Neuronal stem cell (in vitro differentiated cells): Measurements from ENCODE around the gene CUL1.

Source experiments
- DNase-seq: peaks from one replicate; pipeline ENCODE4 v3.0.0-alpha.2; 2013; ENCODE audit warnings: low spot score
- H2AFZ ChIP-seq: one replicate; pipeline ENCODE4 v1.6.1; 2013; ENCODE audit warnings: mild to moderate bottlenecking, low read length, inconsistent platforms
- H2AK5ac ChIP-seq: 2 replicates; pipeline ENCODE4 v1.6.1; 2013; ENCODE audit warnings: low read depth, mild to moderate bottlenecking, inconsistent platforms, low read length, moderate library complexity, mixed read lengths
- H2BK120ac ChIP-seq: 2 replicates; pipeline ENCODE4 v1.6.1; 2013; ENCODE audit warnings: low read depth, mild to moderate bottlenecking, inconsistent platforms, low read length, moderate library complexity, mixed read lengths
- H2BK12ac ChIP-seq: one replicate; pipeline ENCODE4 v1.6.1; 2013; ENCODE audit warnings: low read length, inconsistent platforms
- H2BK15ac ChIP-seq: 2 replicates; pipeline ENCODE4 v1.6.1; 2013; ENCODE audit warnings: mild to moderate bottlenecking, low read length, inconsistent platforms, mixed read lengths
- H2BK5ac ChIP-seq: one replicate; pipeline ENCODE4 v1.6.1; 2013; ENCODE audit warnings: inconsistent platforms, mild to moderate bottlenecking, low read length, moderate library complexity
- H3K14ac ChIP-seq: one replicate; pipeline ENCODE4 v1.6.1; 2013; ENCODE audit warnings: low read length, inconsistent platforms
- H3K18ac ChIP-seq: 2 replicates; pipeline ENCODE4 v1.6.1; 2013; ENCODE audit warnings: low read length, inconsistent platforms
- H3K23ac ChIP-seq: 2 replicates; pipeline ENCODE4 v1.6.1; 2013; ENCODE audit warnings: low read depth, mild to moderate bottlenecking, mixed read lengths, low read length, inconsistent platforms; ENCODE audit not compliant: poor library complexity
- H3K27ac ChIP-seq: replicated peaks from 3 replicates; pipeline ENCODE4 v1.5.1; 2013; ENCODE audit warnings: low read length, inconsistent platforms
- H3K27me3 ChIP-seq, 3 experiments: 2 replicates each; pipeline ENCODE4 v1.6.1; 2013; ENCODE audit warnings: low read length in 3 of 3, mild to moderate bottlenecking in 2 of 3, inconsistent platforms in 1 of 3, low read depth in 1 of 3, mixed read lengths in 1 of 3, moderate library complexity in 1 of 3; ENCODE audit not compliant: control insufficient read depth in 3 of 3, insufficient read depth in 3 of 3
- H3K36me3 ChIP-seq, 2 donors: replicated peaks in 1 of 2; 2 replicates each; pipeline ENCODE4 v1.6.1; 2013; ENCODE audit warnings: low read length in 2 of 2; ENCODE audit not compliant: control insufficient read depth in 2 of 2, insufficient read depth in 2 of 2
- H3K4ac ChIP-seq: 2 replicates; pipeline ENCODE4 v1.6.1; 2013; ENCODE audit warnings: inconsistent platforms, mild to moderate bottlenecking, low read length, moderate library complexity
- H3K4me1 ChIP-seq, 2 donors: 1 replicate in 1 of 2; 2 replicates in 1 of 2; pipeline ENCODE4 v1.6.1; 2013; ENCODE audit warnings: low read length in 2 of 2, low read depth in 1 of 2; ENCODE audit not compliant: control insufficient read depth in 2 of 2, insufficient read depth in 1 of 2
- H3K4me2 ChIP-seq: one replicate; pipeline ENCODE4 v1.6.1; 2013; ENCODE audit warnings: mild to moderate bottlenecking, low read length, inconsistent platforms; ENCODE audit not compliant: insufficient read depth, poor library complexity, severe bottlenecking
- H3K4me3 ChIP-seq, 2 donors: 2 replicates each; pipeline ENCODE4 v1.5.1; 2013; ENCODE audit warnings: low read length in 2 of 2, mild to moderate bottlenecking in 2 of 2, inconsistent platforms in 1 of 2, moderate library complexity in 1 of 2
- H3K79me1 ChIP-seq: one replicate; pipeline ENCODE4 v1.6.1; 2013; ENCODE audit warnings: low read depth, mild to moderate bottlenecking, inconsistent platforms, low read length, moderate library complexity
- H3K9ac ChIP-seq: one replicate; pipeline ENCODE4 v1.6.1; 2013; ENCODE audit warnings: mild to moderate bottlenecking, low read depth, low read length, inconsistent platforms; ENCODE audit not compliant: poor library complexity
- H3K9me3 ChIP-seq, 2 donors: replicated peaks in 1 of 2; 2 replicates each; pipeline versions ENCODE3 to v1.6.1; 2013; ENCODE audit warnings: low read length in 2 of 2, mild to moderate bottlenecking in 2 of 2, inconsistent platforms in 1 of 2, low read depth in 1 of 2, mixed read lengths in 1 of 2, moderate library complexity in 1 of 2; ENCODE audit not compliant: control insufficient read depth in 2 of 2, insufficient read depth in 1 of 2
- H4K8ac ChIP-seq: one replicate; pipeline ENCODE4 v1.6.1; 2013; ENCODE audit warnings: low read depth, mild to moderate bottlenecking, inconsistent platforms, low read length, moderate library complexity
- H4K91ac ChIP-seq: one replicate; pipeline ENCODE4 v1.6.1; 2013; ENCODE audit warnings: low read length, low read depth, mild to moderate bottlenecking, inconsistent platforms; ENCODE audit not compliant: poor library complexity
- WGBS, 2 donors: extraction: QIAGEN DNeasy Blood & Tissue Kit; methylation state at CpG; one replicate each; pipeline ENCODE4 v1.1.7; 2013; ENCODE audit warnings: missing lambda C conversion rate in 2 of 2, mixed read lengths in 1 of 2; ENCODE audit not compliant: insufficient read length in 2 of 2, insufficient replicate concordance in 1 of 2; ENCODE audit errors: extremely low coverage in 2 of 2; 5-methylcytosine and 5-hydroxymethylcytosine counted together

CUL1 gene

GRCh38 chr7:148686312-148686937 is 12.3 kb upstream of the CUL1 start:
- no peak overlapping the region for H3K18ac ChIP-seq
- no CpG with 5 or more reads among the region's 6 CpGs for WGBS, 2 donors
- no peaks in the 10 kb centered on the region for H3K9me3 ChIP-seq
- no peak overlapping the region for H2BK120ac ChIP-seq
- no peak overlapping the region for H3K27ac ChIP-seq
- H3K9ac ChIP-seq, result no peak overlapping the region
- H2BK12ac ChIP-seq, result no peak overlapping the region
- no peaks in the 10 kb centered on the region for H3K79me1 ChIP-seq
- no peaks in the 10 kb centered on the region for H3K4me1 ChIP-seq
- no peak overlapping the region for H3K4me2 ChIP-seq
- no peak for DNase-seq
- H3K27me3 ChIP-seq, result peaks cover 0 to 13% (median 0%) of the 10 kb centered on the region in 3 experiments
- no peaks in the 10 kb centered on the region for H3K36me3 ChIP-seq
- H2BK15ac ChIP-seq, result no peak overlapping the region
- no peak overlapping the region for H4K8ac ChIP-seq
- H2AFZ ChIP-seq, result no peak overlapping the region
- no peak overlapping the region for H3K4me3 ChIP-seq
- H3K4ac ChIP-seq, result no peak overlapping the region
- H4K91ac ChIP-seq, result no peak overlapping the region
- no peak overlapping the region for H2AK5ac ChIP-seq
- no peak overlapping the region for H3K14ac ChIP-seq
- no peak overlapping the region for H3K23ac ChIP-seq
- no peak overlapping the region for H2BK5ac ChIP-seq

- H3K9me3 ChIP-seq, result no peaks in the 10 kb centered on the region
- no peak for DNase-seq
- H3K14ac ChIP-seq, result no peak overlapping the region
- H2BK12ac ChIP-seq, result no peak overlapping the region
- no peak overlapping the region for H4K8ac ChIP-seq
- H3K79me1 ChIP-seq, result no peaks in the 10 kb centered on the region
- H3K27me3 ChIP-seq, result peaks cover 0 to 13% (median 0%) of the 10 kb centered on the region in 3 experiments
- H2AK5ac ChIP-seq, result no peak overlapping the region
- no CpG with 5 or more reads among the region's 2 CpGs for WGBS, 2 donors
- H4K91ac ChIP-seq, result no peak overlapping the region
- no peak overlapping the region for H3K4me3 ChIP-seq
- no peak overlapping the region for H3K9ac ChIP-seq
- no peaks in the 10 kb centered on the region for H3K36me3 ChIP-seq
- H3K27ac ChIP-seq, result no peak overlapping the region
- H2BK15ac ChIP-seq, result no peak overlapping the region
- H3K4me2 ChIP-seq, result no peak overlapping the region
- no peak overlapping the region for H2BK5ac ChIP-seq
- no peak overlapping the region for H2AFZ ChIP-seq
- no peaks in the 10 kb centered on the region for H3K4me1 ChIP-seq
- H2BK120ac ChIP-seq, result no peak overlapping the region
- H3K23ac ChIP-seq, result no peak overlapping the region
- H3K18ac ChIP-seq, result no peak overlapping the region
- no peak overlapping the region for H3K4ac ChIP-seq
These were observed 11.1 kb upstream of the CUL1 start for GRCh38 chr7:148687555-148687954.

- Histone ChIP-seq H2BK15ac (no peak overlapping the region), H3K27me3 (peaks cover 0 to 13% (median 0%) of the 10 kb centered on the region in 3 experiments), H2BK120ac (no peak overlapping the region), H3K18ac (no peak overlapping the region), H3K79me1 (no peaks in the 10 kb centered on the region), H3K23ac (no peak overlapping the region), H3K4me3 (no peak overlapping the region), H3K4ac (no peak overlapping the region), H4K91ac (no peak overlapping the region), H3K9me3 (no peaks in the 10 kb centered on the region), H3K27ac (no peak overlapping the region), H3K9ac (no peak overlapping the region), H2BK5ac (no peak overlapping the region), H2BK12ac (no peak overlapping the region), H2AK5ac (no peak overlapping the region), H2AFZ (no peak overlapping the region), H3K14ac (no peak overlapping the region), H4K8ac (no peak overlapping the region), H3K4me2 (no peak overlapping the region), H3K36me3 (no peaks in the 10 kb centered on the region), H3K4me1 (no peaks in the 10 kb centered on the region)
- no CpG with 5 or more reads among the region's 1 CpG for WGBS, 2 donors
- DNase-seq, result no peak
These were observed 10.2 kb upstream of the CUL1 start for GRCh38 chr7:148688526-148688925.

- Histone ChIP-seq H3K4me2 (no peak overlapping the region), H3K4ac (no peak overlapping the region), H3K9ac (no peak overlapping the region), H2BK5ac (no peak overlapping the region), H2AK5ac (no peak overlapping the region), H3K36me3 (no peaks in the 10 kb centered on the region), H3K18ac (no peak overlapping the region), H2BK15ac (no peak overlapping the region), H4K8ac (no peak overlapping the region), H4K91ac (no peak overlapping the region), H3K79me1 (peaks cover 1% of the 10 kb centered on the region), H3K4me3 (no peak overlapping the region), H3K27ac (no peak overlapping the region), H3K4me1 (peaks cover 7% of the 10 kb centered on the region in 2 donors), H3K9me3 (no peaks in the 10 kb centered on the region), H3K14ac (no peak overlapping the region), H2AFZ (no peak overlapping the region), H2BK12ac (no peak overlapping the region), H2BK120ac (no peak overlapping the region), H3K23ac (no peak overlapping the region), H3K27me3 (no peaks in the 10 kb centered on the region)
- WGBS, 2 donors, result no CpG with 5 or more reads among the region's 7 CpGs
- no peak for DNase-seq
These were observed 5.1 kb upstream of the CUL1 start for GRCh38 chr7:148693651-148694050.
